Skeletal muscle tissue (tissue), 4 donors: ENCODE data around the gene IFT57. TPM values are rescaled to one million over a fixed set of nuclear protein-coding genes. Genes with fewer than 3 reads are reported as not detected.

Experiments
- H3K27ac ChIP-seq: one replicate; pipeline ENCODE4 v1.7.0; 2013; ENCODE audit warnings: mild to moderate bottlenecking, low read depth, low read length, inconsistent platforms
- H3K27me3 ChIP-seq, 3 donors: one replicate each; pipeline ENCODE4 v1.7.0; 2013; ENCODE audit warnings: low read length in 3 of 3; ENCODE audit not compliant: control insufficient read depth in 3 of 3, insufficient read depth in 3 of 3
- H3K36me3 ChIP-seq, 3 donors: one replicate each; pipeline ENCODE4 v1.7.0; 2013; ENCODE audit warnings: low read length in 3 of 3; ENCODE audit not compliant: control insufficient read depth in 3 of 3, insufficient read depth in 3 of 3
- H3K4me1 ChIP-seq, 3 donors: one replicate each; pipeline ENCODE4 v1.7.0; 2013; ENCODE audit warnings: low read length in 3 of 3, mild to moderate bottlenecking in 3 of 3; ENCODE audit not compliant: control insufficient read depth in 3 of 3, insufficient read depth in 3 of 3
- H3K4me3 ChIP-seq, 3 donors: one replicate each; pipeline ENCODE4 v1.7.0; 2013; ENCODE audit warnings: low read length in 3 of 3
- H3K9ac ChIP-seq, 3 donors: one replicate each; pipeline ENCODE4 v1.7.0; 2013; ENCODE audit warnings: low read length in 3 of 3, mild to moderate bottlenecking in 3 of 3, moderate library complexity in 2 of 3, low read depth in 1 of 3
- H3K9me3 ChIP-seq, 3 donors: one replicate each; pipeline ENCODE4 v1.7.0; 2013; ENCODE audit warnings: low read length in 3 of 3; ENCODE audit not compliant: control insufficient read depth in 3 of 3
- total RNA-seq: library from RNA; depleted of rRNA; stranded (reverse); fragments of >200 nt; gene quantifications from one replicate; pipeline ENCODE4 v1.2.3, GENCODE V29; 2014
- donor health status: Osteomylitis.

Gene IFT57
- total RNA-seq, 1 donor from 2014 or later = 11.5 TPM

DNA sequence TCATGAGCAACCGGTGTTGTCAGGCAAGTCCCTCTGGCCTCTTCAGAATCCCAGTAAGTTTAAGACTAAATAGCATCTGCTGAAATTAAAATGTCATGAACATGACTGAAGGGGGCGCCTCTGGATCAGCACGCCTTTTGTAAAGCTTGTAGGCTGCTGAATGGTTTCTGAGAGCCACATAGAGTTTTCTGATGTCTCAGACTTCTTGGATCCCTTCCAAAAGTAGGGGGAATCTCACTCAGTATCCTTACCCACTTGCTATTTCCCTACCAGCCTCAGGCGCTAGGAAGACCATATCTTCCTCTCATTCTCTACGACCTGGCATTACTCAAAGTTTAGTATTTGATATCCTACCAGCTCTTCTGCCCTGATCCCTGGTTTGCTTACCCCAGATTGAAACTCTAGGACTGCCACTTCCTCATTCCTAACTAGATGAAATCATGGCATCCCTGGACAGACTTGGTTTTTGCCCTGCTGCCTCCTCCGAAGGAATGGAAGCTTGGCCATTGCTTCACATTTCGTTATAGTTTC lies 68.7 kb downstream of the IFT57 start:
- Histone ChIP-seq H3K4me3 (no peak overlapping the region), H3K27me3 (no peaks in the 10 kb centered on the region), H3K9me3 (no peaks in the 10 kb centered on the region), H3K27ac (no peak overlapping the region), H3K36me3 (no peaks in the 10 kb centered on the region), H3K9ac (no peak overlapping the region), H3K4me1 (no peaks in the 10 kb centered on the region)

DNA sequence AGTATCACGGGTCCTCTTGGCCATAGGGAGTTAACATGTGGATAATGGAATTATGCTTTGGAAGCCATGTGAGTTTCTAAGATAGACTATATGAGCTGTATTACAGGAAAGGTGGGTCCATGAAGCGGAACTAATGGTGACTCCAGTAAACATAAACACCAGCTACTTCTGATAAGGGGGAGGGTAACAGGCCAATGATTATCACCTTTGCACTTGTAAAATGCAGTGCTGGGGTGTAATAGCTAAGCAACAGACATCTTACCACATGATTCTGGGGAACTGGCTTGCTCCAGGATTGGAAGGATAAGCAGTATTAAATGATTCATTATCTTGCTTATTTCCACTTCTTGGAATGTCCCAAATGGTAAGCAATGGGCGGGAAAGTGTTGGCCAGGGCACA lies 70.0 kb downstream of the IFT57 start:
- Histone ChIP-seq H3K27ac (no peak overlapping the region), H3K9ac (no peak overlapping the region), H3K4me1 (no peaks in the 10 kb centered on the region), H3K9me3 (no peaks in the 10 kb centered on the region), H3K27me3 (no peaks in the 10 kb centered on the region), H3K36me3 (no peaks in the 10 kb centered on the region), H3K4me3 (no peak overlapping the region)

DNA sequence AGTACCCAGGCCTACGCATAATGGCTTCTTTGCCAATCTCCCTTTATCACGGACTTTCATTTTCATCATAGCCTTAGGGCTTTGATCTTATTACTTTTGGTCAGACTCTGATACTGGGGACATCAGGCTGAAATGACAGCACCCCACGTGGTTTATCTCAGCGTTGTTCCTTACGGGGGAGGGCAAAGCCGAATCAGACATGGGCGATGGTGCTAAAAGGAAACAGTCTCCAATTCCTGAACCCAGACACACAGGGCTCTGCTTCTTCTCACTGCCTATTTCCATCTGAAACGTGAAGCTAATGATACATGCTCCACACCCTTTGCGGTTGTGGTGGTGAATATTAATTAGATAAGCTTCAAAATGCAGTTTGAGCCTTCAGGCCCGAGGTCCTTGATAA lies 72.0 kb downstream of the IFT57 start:
- H3K36me3 ChIP-seq = no peaks in the 10 kb centered on the region
- H3K9me3 ChIP-seq = peaks cover 0 to 6% (median 0%) of the 10 kb centered on the region in 3 donors
- H3K4me3 ChIP-seq = no peak overlapping the region
- H3K4me1 ChIP-seq = no peaks in the 10 kb centered on the region
- no peak overlapping the region for H3K9ac ChIP-seq
- no peak overlapping the region for H3K27ac ChIP-seq
- no peaks in the 10 kb centered on the region for H3K27me3 ChIP-seq

DNA sequence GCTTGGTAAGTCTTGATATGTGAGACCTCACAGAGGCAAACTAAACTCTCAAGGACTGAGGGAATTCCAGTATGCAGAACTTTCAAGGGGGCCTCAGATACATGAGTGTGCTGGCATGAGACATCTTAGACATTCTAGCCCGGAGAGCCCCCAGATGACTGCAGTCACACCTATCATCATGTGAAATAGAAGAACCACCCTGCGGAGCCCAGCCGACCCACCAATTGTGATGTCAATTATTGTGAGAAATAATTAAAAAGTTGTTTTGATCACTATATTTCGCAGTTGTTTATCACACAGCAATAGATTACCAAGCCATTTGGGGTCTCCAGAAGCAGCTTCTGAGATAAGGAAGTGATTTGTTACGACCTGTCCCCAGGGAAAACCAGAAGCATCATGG lies 76.1 kb downstream of the IFT57 start:
- no peaks in the 10 kb centered on the region for H3K27me3 ChIP-seq
- H3K9ac ChIP-seq = no peak overlapping the region

DNA sequence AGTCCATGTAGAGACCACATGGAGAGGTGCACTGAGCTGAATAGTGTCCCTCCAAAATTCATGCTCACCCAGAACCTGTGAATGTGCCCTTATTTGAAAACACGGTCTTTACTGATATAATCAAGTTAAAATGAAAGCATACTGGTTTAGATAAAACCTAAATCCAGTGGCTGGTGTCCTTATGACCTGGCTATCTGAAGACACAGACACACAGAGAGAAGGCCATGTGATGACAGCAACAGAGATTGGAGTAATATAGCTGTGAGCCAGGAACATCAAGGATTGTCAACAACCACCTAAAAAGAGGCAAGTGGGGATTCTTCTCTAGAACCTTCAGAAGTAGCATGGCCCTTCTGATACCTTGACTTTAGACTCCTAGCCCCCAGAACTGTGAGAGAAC lies 76.6 kb downstream of the IFT57 start:
- H3K9me3 ChIP-seq = peaks cover 0 to 6% (median 0%) of the 10 kb centered on the region in 3 donors
- no peak overlapping the region for H3K27ac ChIP-seq
- no peaks in the 10 kb centered on the region for H3K4me1 ChIP-seq
- H3K36me3 ChIP-seq = no peaks in the 10 kb centered on the region
- no peaks in the 10 kb centered on the region for H3K27me3 ChIP-seq
- H3K9ac ChIP-seq = no peak overlapping the region
- H3K4me3 ChIP-seq = no peak overlapping the region

More for the DNA sequence above, 76.1 kb downstream of the IFT57 start:
- H3K4me3 ChIP-seq = no peak overlapping the region
- H3K36me3 ChIP-seq = no peaks in the 10 kb centered on the region
- no peak overlapping the region for H3K27ac ChIP-seq
- peaks cover 0 to 6% (median 0%) of the 10 kb centered on the region in 3 donors for H3K9me3 ChIP-seq
- H3K4me1 ChIP-seq = no peaks in the 10 kb centered on the region

DNA sequence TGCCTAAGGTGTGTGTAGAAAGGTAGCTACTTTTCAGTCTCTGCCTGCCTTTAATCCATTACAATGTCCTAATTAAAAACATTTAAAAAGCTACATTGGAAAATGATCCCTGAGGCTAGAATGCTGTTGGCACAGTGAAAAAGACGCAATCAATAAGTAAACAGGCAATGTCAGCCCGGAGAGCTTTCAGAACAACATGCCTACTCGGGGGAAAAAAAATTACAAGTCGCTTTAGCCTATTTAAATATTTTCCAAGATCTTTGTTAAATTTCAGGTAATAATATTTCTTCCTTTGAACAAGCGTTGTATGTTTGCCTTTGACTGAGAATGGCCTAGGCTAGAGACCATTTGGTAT lies 84.8 kb downstream of the IFT57 start:
- Histone ChIP-seq H3K27me3 (no peaks in the 10 kb centered on the region), H3K27ac (no peak overlapping the region), H3K4me1 (peaks cover 0 to 4% (median 0%) of the 10 kb centered on the region in 3 donors), H3K36me3 (no peaks in the 10 kb centered on the region), H3K9me3 (no peaks in the 10 kb centered on the region), H3K9ac (no peak overlapping the region), H3K4me3 (no peak overlapping the region)

DNA sequence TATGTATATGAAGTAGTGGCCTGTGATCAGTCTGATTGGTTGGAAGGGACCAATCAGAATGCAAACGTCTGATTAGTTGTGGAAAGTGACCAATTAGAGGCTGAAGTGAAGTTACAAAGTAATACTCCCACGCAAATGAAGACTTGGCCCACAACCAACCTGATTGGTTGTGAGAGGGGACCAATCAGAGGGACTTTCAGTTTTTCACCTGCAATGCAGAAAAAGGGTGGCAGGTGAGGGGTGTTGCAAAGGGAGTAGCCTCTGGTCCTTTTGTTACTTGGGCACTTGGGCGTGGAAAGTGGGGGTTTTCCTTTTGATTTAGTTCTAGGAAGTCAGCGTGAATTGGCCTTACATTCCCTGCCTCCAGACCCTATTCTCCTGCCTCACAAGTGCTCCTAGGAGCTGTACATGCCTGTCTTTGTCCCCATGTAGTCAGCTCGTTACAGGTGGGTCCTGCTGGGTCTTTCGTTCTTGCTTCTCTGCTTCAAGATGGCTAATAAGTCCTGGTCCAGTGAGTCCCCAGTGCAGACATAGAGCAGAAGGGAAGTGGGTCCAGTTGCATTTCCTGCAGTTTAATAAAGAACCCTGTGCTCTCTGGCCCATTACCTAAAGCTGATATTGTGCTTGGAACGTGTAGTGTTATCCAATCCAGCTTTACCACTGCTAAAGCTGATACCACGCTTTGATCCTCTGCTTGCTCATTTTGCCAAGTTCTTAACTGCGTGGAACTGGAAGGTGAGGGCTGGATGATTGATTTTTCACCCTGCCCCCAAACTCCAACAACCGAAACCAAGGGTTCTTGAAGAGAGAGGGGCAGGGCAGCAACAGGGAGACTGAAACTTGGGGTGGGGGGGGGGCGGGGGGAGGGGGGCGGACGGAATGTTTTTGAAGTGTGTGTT lies 85.4 kb downstream of the IFT57 start:
- Histone ChIP-seq H3K27ac (no peak overlapping the region), H3K36me3 (no peaks in the 10 kb centered on the region), H3K27me3 (no peaks in the 10 kb centered on the region), H3K4me3 (no peak overlapping the region), H3K9me3 (no peaks in the 10 kb centered on the region), H3K4me1 (peaks cover 0 to 10% (median 0%) of the 10 kb centered on the region in 3 donors), H3K9ac (no peak overlapping the region)

DNA sequence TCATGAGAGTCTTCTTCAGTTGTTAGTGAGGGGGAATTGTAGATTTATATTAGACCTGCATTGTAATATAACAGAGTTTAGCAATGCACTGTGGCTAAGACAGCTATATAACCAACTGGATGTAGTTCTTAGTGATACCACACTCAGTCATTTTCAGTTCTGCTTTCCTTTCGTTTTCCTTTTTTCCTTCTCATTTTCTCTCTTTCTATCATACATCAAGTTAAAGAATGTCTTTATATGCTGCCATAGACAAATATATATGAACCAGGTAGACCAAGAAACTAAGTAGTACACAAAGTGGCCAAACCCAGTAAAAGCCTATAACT lies 87.7 kb downstream of the IFT57 start:
- Histone ChIP-seq H3K4me1 (peaks cover 6 to 17% (median 9%) of the 10 kb centered on the region in 3 donors), H3K27ac (no peak overlapping the region), H3K9me3 (no peaks in the 10 kb centered on the region), H3K36me3 (no peaks in the 10 kb centered on the region), H3K9ac (no peak overlapping the region), H3K27me3 (no peaks in the 10 kb centered on the region), H3K4me3 (no peak overlapping the region)

DNA sequence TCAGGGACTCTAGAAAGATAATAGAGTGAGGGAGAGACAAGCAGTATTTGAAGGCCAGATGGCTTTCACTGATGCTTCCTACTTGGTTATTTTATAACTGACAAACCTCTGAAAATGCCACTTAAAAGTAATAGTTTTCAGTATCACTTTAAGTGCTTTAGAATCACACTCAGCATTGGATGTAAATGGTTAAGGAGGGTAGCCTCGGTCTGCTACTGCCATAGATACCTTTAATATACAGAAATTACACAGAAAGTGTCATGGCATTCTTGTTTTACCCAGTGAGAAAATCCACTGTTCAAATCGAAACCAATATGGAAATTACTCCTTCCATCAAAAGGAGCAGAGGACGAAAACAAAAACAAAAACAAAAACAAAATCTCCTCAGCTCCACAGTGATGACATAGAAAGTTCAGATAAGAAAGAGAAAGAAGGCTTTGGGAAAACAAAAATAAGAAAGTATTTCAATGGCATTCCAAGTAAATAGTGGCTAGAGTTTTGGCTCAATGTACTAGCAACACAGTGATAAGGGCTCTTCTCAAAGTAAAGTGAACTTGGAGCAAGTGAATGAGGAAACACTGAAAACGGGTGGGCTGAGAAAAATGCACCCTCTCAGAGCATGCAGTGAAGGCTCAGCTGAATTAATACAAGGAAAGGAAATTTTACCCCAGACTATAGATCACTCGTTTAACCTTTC lies 88.2 kb downstream of the IFT57 start:
- Histone ChIP-seq H3K4me3 (no peak overlapping the region), H3K36me3 (no peaks in the 10 kb centered on the region), H3K4me1 (peaks cover 6 to 17% (median 9%) of the 10 kb centered on the region in 3 donors), H3K9ac (no peak overlapping the region), H3K27ac (no peak overlapping the region), H3K9me3 (no peaks in the 10 kb centered on the region), H3K27me3 (no peaks in the 10 kb centered on the region)

DNA sequence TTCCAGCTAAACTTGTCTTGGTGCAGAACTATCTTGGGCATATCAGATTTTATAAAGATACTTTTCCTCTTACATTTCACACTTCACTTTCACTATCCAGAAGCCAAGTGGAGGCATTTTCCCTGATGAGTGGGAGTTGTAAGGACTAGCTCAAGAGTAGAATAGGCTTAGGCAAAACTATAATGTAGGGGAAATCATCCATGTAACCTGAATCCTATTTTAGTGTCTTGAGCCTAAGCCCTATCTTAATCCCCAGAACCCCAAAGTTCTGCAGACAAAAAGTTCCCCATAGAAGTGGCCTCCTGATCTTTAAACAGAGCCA lies 89.2 kb downstream of the IFT57 start:
- H3K4me1 ChIP-seq = peaks cover 6 to 17% (median 9%) of the 10 kb centered on the region in 3 donors
- H3K9ac ChIP-seq = no peak overlapping the region
- no peak overlapping the region for H3K27ac ChIP-seq
- no peaks in the 10 kb centered on the region for H3K9me3 ChIP-seq
- no peaks in the 10 kb centered on the region for H3K27me3 ChIP-seq
- no peaks in the 10 kb centered on the region for H3K36me3 ChIP-seq
- H3K4me3 ChIP-seq = no peak overlapping the region
